ENCODE results near the gene EFR3B.

The EFR3B gene

DNA sequence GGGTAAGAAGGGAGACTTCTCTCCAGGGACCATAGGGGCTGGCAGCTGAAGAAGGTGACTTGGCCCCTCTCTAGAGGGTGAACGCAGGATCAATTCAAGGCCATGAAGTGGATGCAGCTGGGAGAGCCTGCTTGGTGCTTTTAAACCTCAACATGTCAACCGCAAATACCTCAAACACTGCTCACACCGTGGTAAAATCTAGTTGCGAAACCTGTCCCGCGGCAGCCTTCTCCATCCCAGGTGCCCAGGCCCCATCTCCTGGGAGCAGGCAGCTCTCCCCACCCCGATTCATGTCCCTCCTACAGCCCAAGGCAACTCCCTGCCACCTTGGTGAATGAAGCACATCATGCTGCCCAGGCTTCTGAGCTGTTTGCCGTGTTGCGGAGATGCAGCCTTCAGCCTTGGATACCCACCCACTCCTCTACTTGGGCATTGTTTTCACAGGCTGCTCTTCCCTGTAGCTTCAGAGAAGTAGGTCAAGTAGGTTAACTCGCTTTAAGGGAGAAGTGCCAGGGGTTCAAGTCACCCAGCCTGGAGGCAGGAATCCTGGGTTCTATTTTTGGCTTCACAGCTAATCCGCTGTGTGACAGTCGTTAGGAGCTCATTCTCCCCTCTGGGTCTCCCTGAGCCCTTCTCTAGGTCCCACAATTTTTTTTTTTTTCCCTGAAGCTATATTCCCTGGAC lies 6.2 kb upstream of the EFR3B start:
- TF ChIP-seq, protein P1, sequence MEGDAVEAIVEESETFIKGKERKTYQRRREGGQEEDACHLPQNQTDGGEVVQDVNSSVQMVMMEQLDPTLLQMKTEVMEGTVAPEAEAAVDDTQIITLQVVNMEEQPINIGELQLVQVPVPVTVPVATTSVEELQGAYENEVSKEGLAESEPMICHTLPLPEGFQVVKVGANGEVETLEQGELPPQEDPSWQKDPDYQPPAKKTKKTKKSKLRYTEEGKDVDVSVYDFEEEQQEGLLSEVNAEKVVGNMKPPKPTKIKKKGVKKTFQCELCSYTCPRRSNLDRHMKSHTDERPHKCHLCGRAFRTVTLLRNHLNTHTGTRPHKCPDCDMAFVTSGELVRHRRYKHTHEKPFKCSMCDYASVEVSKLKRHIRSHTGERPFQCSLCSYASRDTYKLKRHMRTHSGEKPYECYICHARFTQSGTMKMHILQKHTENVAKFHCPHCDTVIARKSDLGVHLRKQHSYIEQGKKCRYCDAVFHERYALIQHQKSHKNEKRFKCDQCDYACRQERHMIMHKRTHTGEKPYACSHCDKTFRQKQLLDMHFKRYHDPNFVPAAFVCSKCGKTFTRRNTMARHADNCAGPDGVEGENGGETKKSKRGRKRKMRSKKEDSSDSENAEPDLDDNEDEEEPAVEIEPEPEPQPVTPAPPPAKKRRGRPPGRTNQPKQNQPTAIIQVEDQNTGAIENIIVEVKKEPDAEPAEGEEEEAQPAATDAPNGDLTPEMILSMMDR (IDR thresholded peaks at IDR 0.05), result no peak
- TF ChIP-seq ZFX (IDR thresholded peaks at IDR 0.05; ENCODE audit: borderline replicate concordance), result no peak
- no peak overlapping the region for H3K27ac ChIP-seq

- TF ChIP-seq, protein P1 (IDR thresholded peaks at IDR 0.05), result no peak
- no peak for TF ChIP-seq ZFX (IDR thresholded peaks at IDR 0.05; ENCODE audit: borderline replicate concordance)
- no peak overlapping the region for H3K27ac ChIP-seq
Measured at GRCh38 chr2:25036221-25036559, 5.7 kb upstream of the EFR3B start.

DNA sequence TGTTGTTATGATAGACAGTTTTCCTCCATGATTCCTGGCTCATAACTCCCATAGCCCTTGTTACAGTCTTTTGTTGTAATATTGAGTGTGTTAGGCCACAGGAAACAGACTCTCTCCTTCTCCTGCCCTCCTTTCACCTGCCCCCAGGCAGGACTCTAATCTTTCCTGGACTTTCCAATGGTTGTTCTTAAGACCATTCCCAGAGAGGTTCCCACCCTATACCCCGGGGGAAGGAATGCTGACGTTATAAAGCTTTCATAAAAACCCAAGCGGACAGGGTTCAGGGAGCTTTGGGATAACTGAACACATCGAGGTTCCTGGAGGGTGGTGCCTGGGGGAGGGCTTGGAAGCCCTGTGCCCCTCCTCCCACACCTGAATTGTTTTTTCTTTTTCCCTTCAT lies 2.8 kb upstream of the EFR3B start:
- TF ChIP-seq, protein P1 (IDR thresholded peaks at IDR 0.05), result no peak
- no peak for TF ChIP-seq ZFX (IDR thresholded peaks at IDR 0.05; ENCODE audit: borderline replicate concordance)
- no peak overlapping the region for H3K27ac ChIP-seq

DNA sequence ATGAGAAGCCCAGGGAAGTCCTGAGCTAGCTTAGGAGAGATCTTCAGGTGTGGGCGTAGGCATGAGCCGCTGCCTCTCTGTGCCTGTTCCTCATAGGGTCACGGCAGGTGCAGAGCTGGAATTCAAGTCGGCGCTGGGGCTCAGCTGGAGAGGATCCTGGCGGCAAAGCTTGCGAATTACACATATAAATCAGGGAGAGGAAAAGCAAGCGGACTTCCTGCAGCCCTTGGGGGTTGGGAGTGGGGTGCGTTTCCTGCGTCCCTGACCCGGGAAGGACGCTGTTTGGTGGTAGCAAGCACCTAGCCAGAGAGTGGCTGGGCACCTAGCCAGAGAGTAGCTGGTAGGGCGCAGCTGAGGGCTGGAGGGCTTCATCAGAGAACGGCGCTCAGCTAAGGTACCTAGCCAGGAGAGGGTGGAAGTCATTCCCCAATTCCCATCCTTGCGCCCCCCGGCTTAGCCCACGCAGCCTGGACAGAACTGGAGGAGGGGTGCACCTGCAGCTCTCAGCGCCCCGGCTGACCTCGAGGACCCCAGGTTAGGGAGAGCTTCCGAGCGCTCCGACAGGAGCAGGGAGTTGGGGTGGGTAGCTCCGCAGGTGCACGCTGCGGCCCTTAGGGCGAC lies 459 bp upstream of the EFR3B start:
- no peak overlapping the region for H3K27ac ChIP-seq
- TF ChIP-seq, protein P1 (IDR thresholded peaks at IDR 0.05), result no peak; the same call in 1 of the 2 replicates
- no peak for TF ChIP-seq ZFX (IDR thresholded peaks at IDR 0.05; ENCODE audit: borderline replicate concordance)

GRCh38 chr2:25042321-25043240 lies 705 bp downstream of the EFR3B start:
- peak overlapping the region; percentile 52 for H3K27ac ChIP-seq
- TF ChIP-seq, protein P1 (IDR thresholded peaks at IDR 0.05), result no peak
- no peak for TF ChIP-seq ZFX (IDR thresholded peaks at IDR 0.05; ENCODE audit: borderline replicate concordance)

DNA sequence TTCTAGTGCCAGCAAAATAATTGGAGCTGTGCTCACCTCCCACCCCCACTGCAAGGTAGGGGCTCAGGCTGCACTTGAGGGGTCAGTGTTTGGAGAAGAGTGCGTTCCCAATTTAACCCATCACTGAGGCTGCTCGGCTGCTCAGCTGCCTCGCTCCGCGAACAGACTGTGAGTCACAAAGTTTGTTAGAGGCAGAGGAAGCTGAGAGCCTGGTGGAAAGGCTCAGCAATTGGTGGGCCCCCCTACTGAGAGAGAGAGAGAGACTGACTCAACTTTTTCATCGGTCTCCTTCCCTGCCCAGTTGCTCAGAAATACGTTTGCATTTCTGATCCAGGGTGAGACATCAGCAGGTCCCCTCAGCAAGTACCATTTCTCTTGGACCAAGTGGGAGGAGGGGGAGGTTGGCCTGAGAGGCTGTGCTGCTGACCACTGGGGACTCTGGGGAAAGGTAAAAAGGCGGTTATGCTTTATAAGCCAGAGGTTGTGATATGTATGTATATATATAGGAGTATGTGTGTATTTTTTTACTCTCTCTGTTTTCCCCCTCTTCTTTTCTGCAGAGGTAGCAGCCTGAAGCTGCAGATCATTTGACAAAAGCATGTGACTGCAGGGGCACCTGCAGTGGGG lies 1.5 kb downstream of the EFR3B start:
- no peak overlapping the region for H3K27ac ChIP-seq

More for the DNA sequence above, 1.5 kb downstream of the EFR3B start:
- TF ChIP-seq, protein P1 (IDR thresholded peaks at IDR 0.05), result no peak
- no peak for TF ChIP-seq ZFX (IDR thresholded peaks at IDR 0.05; ENCODE audit: borderline replicate concordance)

Measured in 22Rv1 (cell line).